Muscle layer of colon (tissue), 2 donors: ENCODE results near the gene PCLO.

ENCODE experiments used
- H3K27ac ChIP-seq: one replicate; pipeline ENCODE4 v1.7.0; 2013; ENCODE audit warnings: low read depth, mild to moderate bottlenecking, low read length, moderate library complexity
- H3K27me3 ChIP-seq, 2 donors: one replicate each; pipeline ENCODE4 v1.7.0; 2013; ENCODE audit warnings: low read length in 2 of 2, mild to moderate bottlenecking in 2 of 2; ENCODE audit not compliant: insufficient read depth in 2 of 2, control insufficient read depth in 1 of 2
- H3K36me3 ChIP-seq: one replicate; pipeline ENCODE4 v1.7.0; 2013; ENCODE audit warnings: mild to moderate bottlenecking, low read length; ENCODE audit not compliant: insufficient read depth
- H3K4me1 ChIP-seq: one replicate; pipeline ENCODE4 v1.7.0; 2013; ENCODE audit warnings: mild to moderate bottlenecking, low read length; ENCODE audit not compliant: insufficient read depth
- H3K4me3 ChIP-seq, 2 donors: one replicate each; pipeline ENCODE4 v1.7.0; 2013; ENCODE audit warnings: low read length in 2 of 2, low read depth in 1 of 2, mild to moderate bottlenecking in 1 of 2, moderate library complexity in 1 of 2
- H3K9ac ChIP-seq: one replicate; pipeline ENCODE4 v1.7.0; 2013; ENCODE audit warnings: low read length
- H3K9me3 ChIP-seq: one replicate; pipeline ENCODE4 v1.7.0; 2013; ENCODE audit warnings: mild to moderate bottlenecking, low read length
- donor health status: abdominal sarcoma.
- donor health status: Adenocarcinoma of cecum.

The PCLO gene

GRCh38 chr7:83001362-83002040 lies 161.2 kb downstream of the PCLO start:
- H3K4me1 ChIP-seq, result no peaks in the 10 kb centered on the region
- H3K36me3 ChIP-seq, result no peaks in the 10 kb centered on the region
- no peak overlapping the region for H3K9ac ChIP-seq
- H3K27ac ChIP-seq, result no peak overlapping the region
- H3K9me3 ChIP-seq, result no peaks in the 10 kb centered on the region
- H3K27me3 ChIP-seq, result no peaks in the 10 kb centered on the region
- H3K4me3 ChIP-seq, result no peak overlapping the region

- H3K9me3 ChIP-seq, result no peaks in the 10 kb centered on the region
- H3K4me1 ChIP-seq, result no peaks in the 10 kb centered on the region
- no peak overlapping the region for H3K4me3 ChIP-seq
- no peak overlapping the region for H3K27ac ChIP-seq
- no peaks in the 10 kb centered on the region for H3K27me3 ChIP-seq
- H3K36me3 ChIP-seq, result no peaks in the 10 kb centered on the region
- no peak overlapping the region for H3K9ac ChIP-seq
These were observed 164.2 kb downstream of the PCLO start for GRCh38 chr7:82998436-82998835.

GRCh38 chr7:82985144-82985802 lies 177.4 kb downstream of the PCLO start:
- Histone ChIP-seq H3K4me1 (no peaks in the 10 kb centered on the region), H3K9me3 (no peaks in the 10 kb centered on the region), H3K36me3 (no peaks in the 10 kb centered on the region), H3K4me3 (no peak overlapping the region), H3K9ac (no peak overlapping the region), H3K27ac (no peak overlapping the region), H3K27me3 (no peaks in the 10 kb centered on the region)

- H3K27ac ChIP-seq, result no peak overlapping the region
- H3K36me3 ChIP-seq, result no peaks in the 10 kb centered on the region
- H3K27me3 ChIP-seq, result no peaks in the 10 kb centered on the region
- H3K4me3 ChIP-seq, result no peak overlapping the region
- no peak overlapping the region for H3K9ac ChIP-seq
- no peaks in the 10 kb centered on the region for H3K4me1 ChIP-seq
- no peaks in the 10 kb centered on the region for H3K9me3 ChIP-seq
These were observed 182.4 kb downstream of the PCLO start for GRCh38 chr7:82980130-82980788.

GRCh38 chr7:82975811-82976468 lies 186.7 kb downstream of the PCLO start:
- Histone ChIP-seq H3K9me3 (no peaks in the 10 kb centered on the region), H3K27me3 (no peaks in the 10 kb centered on the region), H3K4me1 (no peaks in the 10 kb centered on the region), H3K27ac (no peak overlapping the region), H3K4me3 (no peak overlapping the region), H3K9ac (no peak overlapping the region), H3K36me3 (no peaks in the 10 kb centered on the region)

- no peaks in the 10 kb centered on the region for H3K36me3 ChIP-seq
- no peaks in the 10 kb centered on the region for H3K9me3 ChIP-seq
- H3K4me3 ChIP-seq, result no peak overlapping the region
- no peak overlapping the region for H3K27ac ChIP-seq
- no peak overlapping the region for H3K9ac ChIP-seq
- H3K27me3 ChIP-seq, result no peaks in the 10 kb centered on the region
- H3K4me1 ChIP-seq, result no peaks in the 10 kb centered on the region
These were observed 190.5 kb downstream of the PCLO start for GRCh38 chr7:82972135-82972534.

- Histone ChIP-seq H3K27me3 (no peaks in the 10 kb centered on the region), H3K27ac (no peak overlapping the region), H3K9ac (no peak overlapping the region), H3K9me3 (no peaks in the 10 kb centered on the region), H3K36me3 (no peaks in the 10 kb centered on the region), H3K4me1 (no peaks in the 10 kb centered on the region), H3K4me3 (no peak overlapping the region)
These were observed 197.3 kb downstream of the PCLO start for GRCh38 chr7:82965088-82966036.

- Histone ChIP-seq H3K4me1 (no peaks in the 10 kb centered on the region), H3K36me3 (no peaks in the 10 kb centered on the region), H3K4me3 (no peak overlapping the region)
These were observed 198.4 kb downstream of the PCLO start for GRCh38 chr7:82964150-82964882.

GRCh38 chr7:82961240-82961639 lies 201.4 kb downstream of the PCLO start:
- Histone ChIP-seq H3K27ac (no peak overlapping the region), H3K9ac (no peak overlapping the region), H3K9me3 (no peaks in the 10 kb centered on the region), H3K4me1 (no peaks in the 10 kb centered on the region), H3K4me3 (no peak overlapping the region), H3K36me3 (no peaks in the 10 kb centered on the region), H3K27me3 (no peaks in the 10 kb centered on the region)

More at GRCh38 chr7:82964150-82964882, 198.4 kb downstream of the PCLO start:
- Histone ChIP-seq H3K27ac (no peak overlapping the region), H3K27me3 (no peaks in the 10 kb centered on the region), H3K9ac (no peak overlapping the region), H3K9me3 (no peaks in the 10 kb centered on the region)

- Histone ChIP-seq H3K27ac (no peak overlapping the region), H3K36me3 (no peaks in the 10 kb centered on the region), H3K27me3 (no peaks in the 10 kb centered on the region), H3K4me1 (no peaks in the 10 kb centered on the region), H3K9me3 (no peaks in the 10 kb centered on the region), H3K9ac (no peak overlapping the region), H3K4me3 (no peak overlapping the region)
These were observed 203.2 kb downstream of the PCLO start for GRCh38 chr7:82959528-82959927.
